GM19328 (cell line): ENCODE data around the gene RASL11B.
"Not testable (repeated sequence)": the region's sequence is repeated elsewhere in the genome, so short reads cannot be mapped to it uniquely, and the experiment has no call there.

Source experiments
- ATAC-seq: cut with Tn5 transposase; IDR thresholded peaks from one replicate; pipeline ENCODE4 v1.9.1; 2021; ENCODE audit warnings: mild to moderate bottlenecking, moderate library complexity; ENCODE audit not compliant: unreplicated experiment

The RASL11B gene

GRCh38 chr4:52861879-52862616, at the start of gene RASL11B:
TSS of gene RASL11B (plus strand) at chr4:52862317. CDS start at chr4:52862508, 191 bp downstream.
- peak; percentile 98 for ATAC-seq

GRCh38 chr4:52813546-52813945, 48.6 kb upstream of the RASL11B start:
- ATAC-seq, result no peak

DNA sequence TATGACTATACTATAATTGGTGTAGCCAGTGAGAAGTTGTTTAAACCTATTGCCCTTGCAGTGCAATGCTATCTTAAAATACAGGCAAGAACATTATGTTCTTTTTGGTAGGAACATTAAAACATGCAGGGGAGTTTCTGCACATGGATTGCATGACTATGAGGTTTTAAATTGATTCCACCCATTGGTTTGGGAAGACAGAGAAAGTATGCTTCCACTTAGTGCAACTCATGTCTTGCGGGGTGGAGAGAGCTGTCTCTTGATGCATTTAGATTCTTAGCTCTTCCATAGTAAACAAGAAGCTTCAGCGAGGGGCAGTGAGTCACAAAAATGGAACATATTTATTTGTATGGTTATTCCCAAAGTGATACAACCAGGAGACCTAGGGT, 39.5 kb upstream of the RASL11B start:
- no peak for ATAC-seq

DNA sequence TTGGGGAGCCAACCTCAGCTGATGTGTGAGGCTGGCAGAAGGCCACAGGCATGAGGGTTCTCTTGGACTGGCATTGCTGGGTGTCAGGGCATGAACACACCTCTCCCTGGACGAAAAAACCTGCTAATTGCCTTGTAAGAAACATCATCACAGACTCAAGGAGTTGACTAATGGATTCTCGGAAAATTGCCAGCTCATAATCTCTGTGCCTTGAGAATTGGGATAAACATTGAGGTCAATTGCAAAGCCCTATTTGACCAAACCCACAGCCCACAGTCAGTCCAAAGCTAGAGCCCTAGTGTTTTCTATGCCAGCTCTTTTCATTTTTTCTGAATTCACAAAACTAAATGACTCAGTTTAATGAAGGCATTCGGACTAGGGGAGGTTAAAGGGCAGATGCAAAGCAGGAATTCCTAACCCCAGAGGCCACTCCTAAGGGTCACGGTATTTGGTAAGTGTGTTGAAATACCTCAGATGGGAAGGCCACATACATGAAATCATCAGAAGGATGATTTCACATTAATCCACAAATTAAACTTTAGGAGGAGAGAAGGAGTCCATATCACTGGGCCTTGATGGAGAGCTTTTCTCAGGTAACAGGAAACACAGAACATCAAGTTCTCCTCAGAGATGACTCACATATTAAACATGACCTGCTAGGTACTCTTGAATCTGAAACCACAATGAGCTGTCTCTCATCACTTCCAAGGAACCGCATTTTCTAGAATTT, 39.0 kb upstream of the RASL11B start:
- ATAC-seq, result no peak

- ATAC-seq, result no peak
These were observed 38.4 kb upstream of the RASL11B start for GRCh38 chr4:52823702-52824092.

DNA sequence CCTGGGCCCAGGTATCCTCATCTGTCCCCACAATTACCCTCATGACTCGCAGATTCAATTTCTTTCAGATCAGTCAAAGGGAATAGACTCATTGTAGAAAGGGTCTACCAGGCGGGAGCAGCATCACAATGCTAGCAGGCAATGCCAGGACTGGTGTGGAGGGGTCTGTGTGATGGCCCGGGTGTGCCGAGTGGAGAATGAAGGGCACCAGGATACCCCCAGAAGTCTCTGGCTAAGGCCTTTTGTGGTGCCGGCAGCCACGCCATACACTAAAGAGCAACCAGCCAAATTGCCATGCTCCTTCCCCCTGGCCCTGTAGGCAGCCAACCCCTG, 37.9 kb upstream of the RASL11B start:
- ATAC-seq, result no peak

DNA sequence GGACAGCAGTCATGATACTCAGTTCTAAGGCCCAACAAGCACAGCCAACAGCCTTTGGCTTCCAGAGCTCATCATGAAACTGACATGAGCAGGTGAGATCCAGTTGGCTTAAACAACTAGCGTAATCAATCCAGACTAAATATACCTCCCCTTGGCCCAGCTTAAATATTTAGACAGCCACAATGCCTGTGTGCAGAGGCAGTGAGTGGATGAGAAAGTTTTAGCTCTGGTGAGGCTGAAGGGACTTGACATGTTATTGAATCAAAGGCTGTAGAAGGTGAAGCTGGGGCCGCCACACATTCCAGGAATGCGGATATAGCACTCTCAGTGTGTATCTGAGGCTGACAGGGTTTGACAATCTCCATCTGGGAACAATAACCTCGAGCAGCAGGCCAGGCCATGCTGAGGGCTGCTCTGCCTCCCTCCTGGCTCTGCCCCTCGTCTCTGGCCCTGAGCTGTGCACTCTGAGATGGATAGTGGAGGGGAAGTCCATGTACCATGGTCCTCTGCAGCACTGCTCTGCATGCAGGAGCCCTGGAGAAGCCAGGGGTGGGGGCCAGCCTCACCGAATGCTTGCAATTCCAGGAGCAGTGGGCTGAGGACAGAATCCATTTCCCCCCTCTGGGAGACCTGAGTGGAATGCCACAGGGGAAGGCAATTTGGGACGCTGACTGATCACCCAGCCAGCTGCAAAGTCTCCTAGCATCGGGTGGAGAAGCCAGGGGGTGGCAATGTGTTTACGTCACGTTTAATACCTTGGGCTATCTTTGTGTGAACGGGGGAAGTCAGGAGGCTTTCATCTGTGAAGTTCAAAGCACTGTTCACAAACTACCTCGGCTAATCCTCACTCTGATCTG, 37.3 kb upstream of the RASL11B start:
- ATAC-seq, result no peak

GRCh38 chr4:52825460-52826090, 36.5 kb upstream of the RASL11B start:
- no peak for ATAC-seq

- no peak for ATAC-seq
These were observed 28.1 kb upstream of the RASL11B start for GRCh38 chr4:52833941-52834525.

DNA sequence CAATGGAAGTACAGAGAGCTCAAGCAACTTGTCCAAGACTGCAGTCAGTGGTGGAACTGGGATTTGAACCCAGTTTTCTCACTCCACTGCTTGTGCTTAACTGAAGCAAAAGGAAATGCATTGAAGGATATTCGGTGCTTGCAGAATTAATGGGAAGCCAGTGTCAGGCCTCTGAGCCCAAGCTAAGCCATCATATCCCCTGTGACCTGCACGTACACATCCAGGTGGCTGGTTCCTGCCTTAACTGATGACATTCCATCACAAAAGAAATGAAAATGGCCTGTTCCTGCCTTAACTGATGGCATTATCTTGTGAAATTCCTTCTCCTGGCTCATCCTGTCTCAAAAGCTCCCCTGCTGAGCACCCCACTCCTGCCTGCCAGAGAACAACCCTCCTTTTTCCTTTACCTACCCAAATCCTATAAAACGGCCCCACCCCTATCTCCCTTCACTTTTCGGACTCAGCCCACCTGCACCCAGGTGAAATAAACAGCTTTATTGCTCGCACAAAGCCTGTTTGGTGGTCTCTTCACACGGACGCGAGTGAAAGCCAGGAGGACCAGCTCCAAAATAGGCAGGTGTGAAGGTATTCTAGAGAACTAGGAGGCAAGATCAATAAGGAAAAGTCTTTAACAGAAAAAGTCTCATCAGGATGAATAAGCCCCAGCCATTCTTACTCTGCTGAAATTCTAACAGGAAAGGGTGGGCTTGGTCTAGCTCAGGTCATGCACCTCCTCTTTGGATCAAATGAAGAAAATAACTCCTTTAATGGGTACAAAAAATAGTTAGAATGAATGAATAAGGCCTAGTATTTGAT, 27.3 kb upstream of the RASL11B start:
- not testable (repeated sequence) for ATAC-seq

DNA sequence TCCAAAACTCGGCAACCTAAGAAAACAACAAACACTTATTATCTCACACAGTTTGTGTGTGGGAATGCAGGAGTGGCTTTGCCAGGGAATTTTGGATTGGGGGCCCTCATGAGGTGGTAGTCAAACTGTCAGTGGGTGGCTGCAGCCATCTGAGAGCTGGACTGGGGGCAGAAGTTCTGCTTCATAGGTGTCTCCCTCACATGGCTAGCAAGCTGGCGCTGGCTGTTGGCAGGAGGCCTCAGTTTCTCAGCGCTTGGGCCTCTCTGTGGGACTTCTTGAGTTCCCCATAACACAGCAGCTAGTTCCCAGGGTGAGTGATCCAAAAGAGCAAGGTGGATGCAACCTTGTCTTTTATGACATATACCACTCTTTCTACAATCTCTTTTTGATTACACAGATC, 26.0 kb upstream of the RASL11B start:
- ATAC-seq, result no peak

- ATAC-seq, result no peak
These were observed 25.4 kb upstream of the RASL11B start for GRCh38 chr4:52836678-52837077.

GRCh38 chr4:52837716-52838558, 24.2 kb upstream of the RASL11B start:
- no peak for ATAC-seq

DNA sequence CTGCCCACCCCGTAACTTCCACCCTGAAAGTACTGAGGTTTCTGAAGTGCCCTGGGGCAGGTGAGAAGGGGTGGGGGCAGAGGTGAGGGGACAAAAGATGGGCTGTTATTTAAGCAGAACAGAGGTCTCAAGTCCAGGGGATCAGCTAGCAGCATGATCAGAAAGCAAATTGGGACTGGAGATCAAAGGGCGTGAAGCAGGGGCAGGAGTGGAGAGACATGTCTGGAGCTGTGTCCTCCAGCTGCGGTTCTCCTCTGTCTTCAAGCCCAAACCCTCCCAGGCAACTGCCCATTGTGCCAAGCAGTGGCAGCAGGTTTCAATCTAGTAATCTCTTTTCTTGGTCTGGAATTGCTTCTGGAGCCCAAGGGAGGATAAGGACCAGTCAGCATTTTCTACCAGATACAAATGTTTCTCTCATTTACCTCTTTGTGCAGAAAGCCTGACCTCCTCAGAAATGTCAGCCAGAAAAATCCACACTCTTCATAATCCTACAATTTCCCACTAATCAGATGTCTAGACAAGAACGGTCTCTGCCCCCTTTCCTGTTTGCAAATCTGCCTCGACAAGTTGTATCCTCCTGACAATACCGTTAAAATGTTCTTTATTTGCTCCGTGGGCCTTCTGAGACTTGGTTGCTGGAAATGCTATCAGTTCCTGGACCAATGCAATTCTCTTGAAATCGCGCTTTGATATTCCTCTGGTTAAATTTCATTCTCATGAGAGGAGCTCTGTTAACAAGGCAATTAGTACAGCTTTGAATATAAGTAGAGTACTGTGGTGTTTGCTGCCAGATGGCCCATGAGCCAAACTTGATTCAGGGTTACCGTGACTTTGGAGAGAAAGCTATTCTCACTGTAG, 23.2 kb upstream of the RASL11B start:
- no peak for ATAC-seq

- no peak for ATAC-seq
These were observed 21.4 kb upstream of the RASL11B start for GRCh38 chr4:52840531-52841370.

DNA sequence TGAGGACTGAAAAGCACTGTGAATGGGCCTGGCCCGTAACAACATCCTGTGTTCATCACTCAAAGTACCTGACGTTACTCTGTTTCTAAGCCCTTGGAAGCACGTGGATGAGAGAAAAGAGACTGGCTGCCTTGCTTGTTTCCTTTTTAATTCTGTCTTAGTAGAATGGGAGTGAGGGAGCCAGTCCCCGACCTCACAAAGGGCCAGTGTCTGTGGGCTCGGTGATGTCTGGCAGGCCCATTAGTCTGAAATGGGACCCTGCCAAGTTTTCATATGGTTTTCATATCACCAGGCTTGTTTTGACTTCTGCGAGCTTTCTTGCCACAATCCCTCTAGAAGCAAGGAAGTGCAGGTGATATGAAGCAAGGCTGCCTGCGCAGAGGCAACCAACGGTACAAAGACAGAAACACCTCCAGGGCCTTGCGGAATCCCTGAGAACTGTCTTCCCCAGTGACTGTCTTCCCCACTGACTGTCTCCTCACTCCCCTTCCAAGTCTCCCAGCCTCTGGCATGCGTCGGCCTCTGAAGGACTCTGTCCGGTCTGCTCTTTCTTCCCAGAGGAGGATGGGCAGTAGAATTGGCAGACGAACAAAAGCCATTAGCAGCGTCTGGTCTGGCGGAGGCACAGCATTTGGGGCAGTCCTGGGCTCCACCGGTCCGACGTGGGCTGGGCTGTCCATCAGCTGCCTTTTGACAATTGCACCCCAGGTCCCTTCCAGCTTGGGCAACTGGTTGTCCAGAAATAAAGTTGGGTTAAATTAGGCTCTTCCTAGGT, 20.2 kb upstream of the RASL11B start:
- no peak for ATAC-seq
